SKM-1 (cell line): Measurements from ENCODE around the gene ST7.
A peak's percentile ranks its signal among the peaks of the same experiment; 100 is the strongest.

Experiments
- DNase-seq: peaks from one replicate; lab custom pipeline; 2025; ENCODE audit not compliant: unreplicated experiment; lab: John Stamatoyannopoulos, UW

ST7 gene

GRCh38 chr7:117008118-117008885 lies 55.0 kb downstream of the ST7 start:
- DNase-seq = no peak

- peak; percentile 32 for DNase-seq
Measured at GRCh38 chr7:117008886-117009531, 55.7 kb downstream of the ST7 start.

- no peak for DNase-seq
Measured at GRCh38 chr7:117009705-117010361, 56.5 kb downstream of the ST7 start.

- DNase-seq = no peak
Measured at GRCh38 chr7:117010375-117011133, 57.3 kb downstream of the ST7 start.

- no peak for DNase-seq
Measured at GRCh38 chr7:117011419-117012260, 58.3 kb downstream of the ST7 start.

- DNase-seq = no peak
Measured at GRCh38 chr7:117012284-117012683, 59.0 kb downstream of the ST7 start.

- peak; percentile 7 for DNase-seq
Measured at GRCh38 chr7:117012696-117013095, 59.4 kb downstream of the ST7 start.

- no peak for DNase-seq
Measured at GRCh38 chr7:117014099-117014656, 60.9 kb downstream of the ST7 start.

GRCh38 chr7:117014673-117015133 lies 61.4 kb downstream of the ST7 start:
- peak; percentile 41 for DNase-seq

- no peak for DNase-seq
Measured at GRCh38 chr7:117015258-117016184, 62.2 kb downstream of the ST7 start.

GRCh38 chr7:117017017-117017451 lies 63.7 kb downstream of the ST7 start:
- DNase-seq = no peak

GRCh38 chr7:117017702-117018266 lies 64.5 kb downstream of the ST7 start:
- no peak for DNase-seq

- DNase-seq = no peak
Measured at GRCh38 chr7:117018713-117019112, 65.4 kb downstream of the ST7 start.

- DNase-seq = no peak
Measured at GRCh38 chr7:117019287-117019686, 66.0 kb downstream of the ST7 start.

GRCh38 chr7:117019786-117020590 lies 66.7 kb downstream of the ST7 start:
- DNase-seq = no peak

- DNase-seq = no peak
Measured at GRCh38 chr7:117020591-117020973, 67.3 kb downstream of the ST7 start.

GRCh38 chr7:117021366-117021765 lies 68.1 kb downstream of the ST7 start:
- no peak for DNase-seq

- no peak for DNase-seq
Measured at GRCh38 chr7:117021986-117022385, 68.7 kb downstream of the ST7 start.
